Neutrophil (primary cell): Measurements from ENCODE around the gene SLC16A1.

Experiments
- H3K27ac ChIP-seq: fragments of 200-600 bp; sonication (generic); 2 replicates; pipeline ENCODE4 v1.5.1; 2016; ENCODE audit warnings: mild to moderate bottlenecking, moderate library complexity
- H3K27me3 ChIP-seq: fragments of 200-600 bp; sonication (generic); 2 replicates; pipeline ENCODE4 v1.6.0; 2016; ENCODE audit warnings: mild to moderate bottlenecking
- H3K36me3 ChIP-seq: fragments of 200-600 bp; sonication (generic); 2 replicates; pipeline ENCODE4 v1.5.1; 2017
- H3K4me1 ChIP-seq, 2 experiments: fragments of 200-600 bp in 1 of 2; sonication (generic) in 1 of 2; 1 replicate in 1 of 2; 2 replicates in 1 of 2; pipeline versions ENCODE4 v1.5.1 to v1.6.1; 2013 to 2016; ENCODE audit warnings: low read depth in 1 of 2, low read length in 1 of 2, mild to moderate bottlenecking in 1 of 2, moderate library complexity in 1 of 2; ENCODE audit not compliant: control insufficient read depth in 1 of 2, insufficient read depth in 1 of 2
- H3K4me3 ChIP-seq, 2 experiments: fragments of 200-600 bp in 1 of 2; sonication (generic) in 1 of 2; 1 replicate in 1 of 2; 2 replicates in 1 of 2; pipeline ENCODE4 v1.5.1; 2013 to 2016; ENCODE audit warnings: low read depth in 1 of 2, low read length in 1 of 2, mild to moderate bottlenecking in 1 of 2, moderate library complexity in 1 of 2
- H3K9me3 ChIP-seq: fragments of 200-600 bp; sonication (generic); 2 replicates; pipeline ENCODE4 v1.5.1; 2016
- TF ChIP-seq, protein P1 (sequence below): fragments of 200-600 bp; sonication (generic); IDR thresholded peaks from 2 replicates; pipeline ENCODE4 v1.5.1; 2016; ENCODE audit warnings: antibody characterized with exemption

SLC16A1 gene

DNA sequence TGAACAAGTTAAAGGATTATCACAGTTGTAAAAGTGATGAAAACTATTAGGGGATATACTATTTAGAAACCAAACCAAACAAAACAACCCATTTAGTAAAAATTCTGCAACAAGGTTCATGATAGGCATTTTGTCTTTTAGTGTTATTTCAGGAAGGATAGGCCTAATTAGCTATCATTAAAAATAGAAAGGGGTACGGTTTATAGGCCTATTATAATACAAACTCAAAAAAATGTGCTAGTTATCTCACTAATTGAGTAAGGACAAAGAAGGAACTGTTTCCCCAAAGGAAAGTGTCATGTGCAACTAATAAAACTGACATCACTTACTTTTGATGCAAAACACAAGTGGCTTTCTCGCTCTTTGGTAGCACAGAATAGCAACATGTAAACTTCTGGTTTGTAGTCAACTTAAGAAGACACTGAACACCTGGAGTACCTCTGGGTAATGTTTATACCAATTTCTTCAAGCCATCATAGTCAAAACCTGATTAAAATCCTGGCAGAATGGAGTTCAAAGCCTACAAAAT is 28.5 kb downstream of the SLC16A1 start:
- Histone ChIP-seq H3K4me1 (no peaks in the 10 kb centered on the region), H3K36me3 (no peaks in the 10 kb centered on the region), H3K4me3 (no peak overlapping the region), H3K27me3 (no peaks in the 10 kb centered on the region), H3K27ac (no peak overlapping the region), H3K9me3 (no peaks in the 10 kb centered on the region)
- TF ChIP-seq, protein P1, sequence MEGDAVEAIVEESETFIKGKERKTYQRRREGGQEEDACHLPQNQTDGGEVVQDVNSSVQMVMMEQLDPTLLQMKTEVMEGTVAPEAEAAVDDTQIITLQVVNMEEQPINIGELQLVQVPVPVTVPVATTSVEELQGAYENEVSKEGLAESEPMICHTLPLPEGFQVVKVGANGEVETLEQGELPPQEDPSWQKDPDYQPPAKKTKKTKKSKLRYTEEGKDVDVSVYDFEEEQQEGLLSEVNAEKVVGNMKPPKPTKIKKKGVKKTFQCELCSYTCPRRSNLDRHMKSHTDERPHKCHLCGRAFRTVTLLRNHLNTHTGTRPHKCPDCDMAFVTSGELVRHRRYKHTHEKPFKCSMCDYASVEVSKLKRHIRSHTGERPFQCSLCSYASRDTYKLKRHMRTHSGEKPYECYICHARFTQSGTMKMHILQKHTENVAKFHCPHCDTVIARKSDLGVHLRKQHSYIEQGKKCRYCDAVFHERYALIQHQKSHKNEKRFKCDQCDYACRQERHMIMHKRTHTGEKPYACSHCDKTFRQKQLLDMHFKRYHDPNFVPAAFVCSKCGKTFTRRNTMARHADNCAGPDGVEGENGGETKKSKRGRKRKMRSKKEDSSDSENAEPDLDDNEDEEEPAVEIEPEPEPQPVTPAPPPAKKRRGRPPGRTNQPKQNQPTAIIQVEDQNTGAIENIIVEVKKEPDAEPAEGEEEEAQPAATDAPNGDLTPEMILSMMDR, result no peak

DNA sequence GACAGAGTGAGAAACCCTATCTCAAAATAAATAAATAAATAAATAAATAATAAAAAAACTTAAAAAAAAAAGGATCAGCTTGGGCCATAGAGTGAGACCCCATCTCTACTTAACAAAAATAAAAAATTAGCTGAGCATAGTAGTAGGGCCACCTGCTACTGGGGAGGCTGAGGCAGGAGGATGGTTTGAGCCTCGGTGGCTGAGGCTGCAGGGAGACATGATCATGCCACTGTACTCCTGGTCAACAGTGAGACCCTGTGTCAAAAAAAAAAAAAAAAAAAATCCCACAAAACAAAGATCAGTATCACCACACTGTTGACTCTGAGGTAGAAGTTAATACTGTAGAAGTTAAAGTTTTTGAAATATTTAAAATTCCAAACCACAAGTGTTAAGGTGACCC is 29.1 kb downstream of the SLC16A1 start:
- H3K9me3 ChIP-seq, result no peaks in the 10 kb centered on the region
- TF ChIP-seq, protein P1, result no peak
- H3K4me1 ChIP-seq, result no peaks in the 10 kb centered on the region
- H3K27ac ChIP-seq, result no peak overlapping the region
- no peak overlapping the region for H3K4me3 ChIP-seq
- H3K36me3 ChIP-seq, result no peaks in the 10 kb centered on the region
- H3K27me3 ChIP-seq, result no peaks in the 10 kb centered on the region

DNA sequence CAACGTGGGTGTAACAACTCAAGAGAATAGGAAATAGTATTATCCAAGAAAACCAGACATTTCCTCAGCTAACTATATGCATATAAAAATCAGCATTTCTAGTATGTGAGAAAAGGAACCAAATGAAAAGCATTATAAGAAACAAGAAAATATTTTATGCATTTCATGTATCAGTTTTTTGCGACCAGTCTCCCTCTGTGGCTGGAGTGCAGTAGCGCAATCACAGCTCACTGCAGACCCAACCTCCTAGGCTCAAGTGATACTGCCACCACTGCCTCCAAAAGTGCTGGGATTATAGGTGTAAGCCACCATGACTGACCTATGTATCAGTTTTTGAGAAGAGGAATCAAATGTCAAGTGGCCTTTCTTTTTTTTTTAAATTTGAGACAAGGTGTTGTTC is 31.0 kb downstream of the SLC16A1 start:
- no peak overlapping the region for H3K4me3 ChIP-seq
- H3K27me3 ChIP-seq, result no peaks in the 10 kb centered on the region
- H3K9me3 ChIP-seq, result no peaks in the 10 kb centered on the region
- no peaks in the 10 kb centered on the region for H3K36me3 ChIP-seq
- TF ChIP-seq, protein P1, result no peak
- H3K4me1 ChIP-seq, result no peaks in the 10 kb centered on the region
- H3K27ac ChIP-seq, result no peak overlapping the region

DNA sequence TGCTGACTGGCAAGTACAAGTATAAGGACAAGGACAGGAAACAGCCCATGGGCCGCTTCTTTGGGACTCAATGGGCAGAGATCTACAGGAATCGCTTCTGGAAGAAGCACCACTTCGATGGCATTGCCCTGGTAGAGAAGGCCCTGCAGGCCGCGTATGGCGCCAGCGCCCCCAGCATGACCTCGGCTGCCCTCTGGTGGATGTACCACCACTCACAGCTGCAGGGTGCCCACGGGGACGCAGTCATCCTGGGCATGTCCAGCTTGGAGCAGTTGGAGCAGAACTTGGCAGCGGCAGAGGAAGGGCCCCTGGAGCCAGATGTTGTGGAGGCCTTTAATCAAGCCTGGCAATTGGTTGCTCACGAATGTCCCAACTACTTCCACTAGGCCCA is 32.0 kb downstream of the SLC16A1 start:
- Histone ChIP-seq H3K27ac (no peak overlapping the region), H3K4me1 (no peaks in the 10 kb centered on the region), H3K36me3 (no peaks in the 10 kb centered on the region), H3K4me3 (no peak overlapping the region), H3K27me3 (no peaks in the 10 kb centered on the region), H3K9me3 (no peaks in the 10 kb centered on the region)
- TF ChIP-seq, protein P1, result no peak

DNA sequence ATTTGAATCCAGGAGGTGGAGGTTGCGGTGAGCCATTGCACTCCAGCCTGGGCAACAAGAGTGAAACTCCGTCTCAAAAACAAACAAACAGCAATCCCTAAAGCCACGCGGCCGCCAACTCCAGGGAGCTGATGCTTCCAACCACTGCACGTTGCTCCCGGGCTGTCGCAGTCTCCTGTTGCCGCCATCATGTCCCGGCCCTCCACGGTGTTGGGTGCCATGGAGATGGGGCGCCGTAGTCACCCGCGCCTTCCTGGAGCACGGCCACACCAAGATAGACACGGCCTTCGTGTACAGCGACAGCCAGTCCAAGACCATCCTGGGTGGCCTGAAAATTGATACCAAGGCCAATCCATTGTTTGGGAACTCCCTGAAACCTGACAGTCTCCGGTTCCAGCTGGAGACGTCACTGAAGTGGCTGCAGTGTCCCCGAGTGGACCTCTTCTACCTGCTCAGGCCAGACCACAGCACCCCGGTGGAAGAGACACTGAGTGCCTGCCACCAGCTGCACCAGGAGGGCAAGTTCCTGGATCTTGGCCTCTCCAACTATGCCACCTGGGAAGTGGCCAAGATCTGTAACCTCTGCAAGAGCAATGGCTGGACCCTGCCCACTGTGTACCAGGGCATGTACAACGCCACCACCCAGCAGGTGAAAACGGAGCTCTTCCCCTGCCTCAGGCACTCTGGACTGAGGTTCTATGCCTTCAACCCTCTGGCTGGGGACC is 32.6 kb downstream of the SLC16A1 start:
- TF ChIP-seq, protein P1, result no peak

More for the DNA sequence above, 32.6 kb downstream of the SLC16A1 start:
- Histone ChIP-seq H3K27ac (no peak overlapping the region), H3K27me3 (no peaks in the 10 kb centered on the region), H3K36me3 (no peaks in the 10 kb centered on the region), H3K9me3 (no peaks in the 10 kb centered on the region), H3K4me1 (no peaks in the 10 kb centered on the region), H3K4me3 (no peak overlapping the region)
